D721Med (cell line): ENCODE data around the gene LRRIQ4.

Experiments
- DNase-seq: peaks from one replicate; pipeline ENCODE4 v3.0.0; 2011; ENCODE audit warnings: low spot score; ENCODE audit not compliant: insufficient read length
- FAIRE-seq: peaks from 2 replicates; lab custom pipeline; 2011; peaks lifted over from hg19 to GRCh38; lab: Jason Lieb, UNC
- CTCF ChIP-seq: IDR thresholded peaks from 2 replicates; pipeline ENCODE4 v1.5.1; 2012; ENCODE audit warnings: mild to moderate bottlenecking, control low read depth; ENCODE audit not compliant: insufficient read depth; ENCODE audit errors: missing control alignments

LRRIQ4 gene

DNA sequence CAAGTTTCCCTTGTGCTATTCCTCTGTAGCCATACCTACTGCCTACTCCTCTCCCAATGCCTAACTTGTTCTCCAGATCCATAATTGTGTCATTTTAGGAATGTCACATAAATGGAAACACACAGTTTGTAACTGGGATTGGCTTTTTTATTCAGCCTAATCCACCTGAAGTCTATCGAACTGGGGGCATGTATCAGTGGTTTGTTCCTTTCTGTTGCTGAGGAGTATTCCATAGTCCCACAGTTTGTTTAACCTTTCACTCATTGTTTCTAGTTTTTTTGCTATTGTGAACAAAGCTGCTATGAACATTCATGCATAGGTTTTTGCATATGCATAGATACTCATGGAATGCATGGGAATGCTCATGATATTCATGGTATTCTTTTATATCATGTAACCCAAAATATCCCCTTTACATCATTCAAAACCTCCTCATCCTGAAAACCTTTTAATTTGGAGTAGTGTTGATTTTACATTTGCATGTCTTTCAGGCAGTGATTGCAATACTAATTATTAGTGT lies 25.9 kb downstream of the LRRIQ4 start:
- no peak for TF ChIP-seq CTCF
- FAIRE-seq, result no peak
- no peak for DNase-seq

DNA sequence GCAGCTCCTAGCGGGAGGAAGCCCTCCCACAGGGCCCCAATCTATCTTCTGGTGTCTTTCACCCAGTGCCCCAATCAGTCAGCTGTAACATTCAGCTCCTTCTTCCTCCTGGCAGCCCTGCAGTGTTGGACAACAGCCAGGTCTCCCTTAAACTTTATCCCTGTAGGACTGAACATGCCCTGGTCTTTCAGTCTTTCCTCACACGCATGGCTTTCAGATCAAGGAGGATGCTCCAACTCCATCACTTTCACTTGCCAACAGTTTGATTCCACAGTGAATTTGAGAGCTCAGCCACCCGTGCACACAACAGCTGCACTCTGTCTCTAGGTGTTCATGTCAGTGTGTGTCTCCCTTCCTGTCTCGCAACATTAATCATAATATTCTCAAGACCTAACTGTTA lies 28.5 kb downstream of the LRRIQ4 start:
- TF ChIP-seq CTCF, result no peak
- DNase-seq (no peak), FAIRE-seq (no peak)

GRCh38 chr3:169842960-169843359 lies 30.3 kb downstream of the LRRIQ4 start:
- TF ChIP-seq CTCF, result no peak
- DNase-seq, result no peak
- FAIRE-seq, result no peak

GRCh38 chr3:169846458-169847193 lies 34.0 kb downstream of the LRRIQ4 start:
- FAIRE-seq (no peak), DNase-seq (no peak)
- no peak for TF ChIP-seq CTCF

- FAIRE-seq (no peak), DNase-seq (no peak)
- no peak for TF ChIP-seq CTCF
Observed at GRCh38 chr3:169847896-169848295, 35.2 kb downstream of the LRRIQ4 start.

- no peak for TF ChIP-seq CTCF
- FAIRE-seq (no peak), DNase-seq (no peak)
Observed at GRCh38 chr3:169848741-169849140, 36.1 kb downstream of the LRRIQ4 start.

- no peak for TF ChIP-seq CTCF
- DNase-seq, result no peak
- FAIRE-seq, result no peak
Observed at GRCh38 chr3:169850618-169851017, 37.9 kb downstream of the LRRIQ4 start.
